GM23338 (cell line): ENCODE results near the gene PLXNB2.

Source experiments
- CTCF ChIP-seq, 2 experiments: fragments of 200-600 bp in 1 of 2; sonication (generic) in 1 of 2; conservative IDR thresholded peaks; 2 replicates each; pipeline versions ENCODE4 v1.5.1 to v1.6.1; 2016 to 2017; ENCODE audit warnings: antibody characterized with exemption in 2 of 2, low read depth in 2 of 2, mild to moderate bottlenecking in 2 of 2, moderate library complexity in 1 of 2
- EZH2 ChIP-seq: fragments of 200-600 bp; sonication (generic); IDR thresholded peaks from one replicate; pipeline ENCODE4 v1.8.0; 2017; ENCODE audit warnings: antibody characterized with exemption, mild to moderate bottlenecking, low read depth; ENCODE audit not compliant: unreplicated experiment
- STAT1 ChIP-seq: IDR thresholded peaks from one replicate; pipeline ENCODE4 v1.6.1; 2016; ENCODE audit warnings: antibody characterized with exemption; ENCODE audit not compliant: unreplicated experiment

GRCh38 chr22:50317178-50317577 lies 9.7 kb upstream of the PLXNB2 start:
- no peak for TF ChIP-seq STAT1
- no peak for TF ChIP-seq CTCF (conservative IDR thresholded peaks at IDR 0.05; ENCODE audit: low read depth in 2 of 2)
- TF ChIP-seq EZH2: no peak
